Subcutaneous abdominal adipose tissue (tissue), 5 donors: ENCODE measurements around the gene NKAPL.
A peak's percentile ranks its signal among the peaks of the same experiment; 100 is the strongest.

Experiments
- H3K27ac ChIP-seq: one replicate; pipeline ENCODE4 v1.7.0; 2013; ENCODE audit warnings: low read depth, mild to moderate bottlenecking, inconsistent platforms, low read length, moderate library complexity
- H3K27me3 ChIP-seq, 5 donors: one replicate each; pipeline ENCODE4 v1.7.0; 2013; ENCODE audit warnings: low read length in 5 of 5, inconsistent platforms in 1 of 5; ENCODE audit not compliant: control insufficient read depth in 5 of 5, insufficient read depth in 4 of 5
- H3K36me3 ChIP-seq, 5 donors: one replicate each; pipeline ENCODE4 v1.7.0; 2013; ENCODE audit warnings: low read length in 5 of 5; ENCODE audit not compliant: control insufficient read depth in 5 of 5, insufficient read depth in 5 of 5
- H3K4me1 ChIP-seq, 5 donors: one replicate each; pipeline ENCODE4 v1.7.0; 2013; ENCODE audit warnings: low read length in 5 of 5, mild to moderate bottlenecking in 3 of 5, moderate library complexity in 1 of 5; ENCODE audit not compliant: control insufficient read depth in 5 of 5, insufficient read depth in 5 of 5
- H3K4me3 ChIP-seq, 5 donors: one replicate each; pipeline ENCODE4 v1.7.0; 2013; ENCODE audit warnings: low read length in 5 of 5, low read depth in 1 of 5
- H3K9ac ChIP-seq, 5 donors: one replicate each; pipeline ENCODE4 v1.7.0; 2013; ENCODE audit warnings: low read length in 5 of 5, mild to moderate bottlenecking in 4 of 5, moderate library complexity in 3 of 5
- H3K9me3 ChIP-seq, 5 donors: one replicate each; pipeline ENCODE4 v1.7.0; 2013; ENCODE audit warnings: low read length in 5 of 5; ENCODE audit not compliant: control insufficient read depth in 5 of 5
- donor health status: healthy.
- donor health status: healthy.
- donor health status: healthy.
- donor health status: healthy.
- donor health status: healthy.

NKAPL gene

DNA sequence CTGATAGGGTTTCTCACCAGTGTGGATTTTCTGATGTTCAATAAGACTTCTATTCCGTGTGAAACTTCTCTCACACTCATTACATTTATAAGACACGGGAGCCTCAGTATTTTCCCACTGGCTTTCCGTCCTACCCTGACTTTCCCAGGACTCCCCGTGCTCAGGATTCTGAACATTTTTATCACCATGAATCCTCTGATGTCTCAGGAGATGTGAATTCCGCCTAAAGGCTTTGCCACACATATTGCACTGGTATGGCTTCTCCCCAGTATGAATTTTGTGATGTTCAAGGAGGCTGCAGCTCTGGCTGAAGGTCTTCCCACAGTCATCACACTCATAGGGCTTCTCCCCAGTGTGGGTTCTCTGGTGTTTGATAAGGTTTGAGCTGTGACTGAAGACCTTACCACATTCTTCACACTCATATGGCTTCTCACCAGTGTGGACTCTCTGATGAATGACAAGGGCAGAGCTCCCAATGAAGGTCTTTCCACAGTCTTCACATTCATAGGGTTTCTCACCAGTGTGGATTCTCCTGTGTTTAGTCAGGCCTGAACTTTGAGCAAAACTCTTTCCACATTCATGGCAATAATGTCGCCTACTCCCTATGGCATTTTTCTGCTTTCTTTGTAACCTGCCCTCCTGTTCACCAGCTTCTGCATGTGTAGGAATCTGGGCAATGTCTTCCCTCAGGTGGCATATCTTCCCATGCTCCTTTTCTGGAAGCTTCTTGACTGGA, 13.7 kb upstream of the NKAPL start:
- Histone ChIP-seq H3K27ac (no peak overlapping the region), H3K36me3 (peaks cover 24 to 50% (median 40%) of the 10 kb centered on the region in 5 donors), H3K4me3 (no peak overlapping the region), H3K9ac (no peak overlapping the region), H3K27me3 (no peaks in the 10 kb centered on the region), H3K4me1 (peaks cover 0 to 11% (median 2%) of the 10 kb centered on the region in 5 donors), H3K9me3 (no peaks in the 10 kb centered on the region)

DNA sequence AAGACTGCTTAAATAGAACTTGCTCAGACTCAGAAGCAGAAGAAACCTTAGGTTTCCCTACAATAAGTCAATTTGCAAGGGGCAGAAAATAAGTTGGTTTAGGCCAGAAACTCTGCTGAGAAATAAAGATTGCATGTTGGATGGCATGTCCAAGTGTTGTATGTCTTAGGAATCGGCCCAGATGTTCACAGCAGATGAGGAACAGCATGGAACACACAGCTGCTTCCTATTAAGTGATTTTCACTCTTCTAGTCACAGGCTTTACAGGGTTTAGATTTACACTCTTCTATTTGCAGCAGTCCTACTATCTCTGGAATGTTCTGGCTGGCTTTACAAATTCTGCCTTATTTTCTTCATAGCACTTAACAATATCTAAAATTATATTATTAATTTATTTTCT, 10.2 kb upstream of the NKAPL start:
- Histone ChIP-seq H3K36me3 (peaks cover 24 to 47% (median 40%) of the 10 kb centered on the region in 5 donors), H3K27me3 (no peaks in the 10 kb centered on the region), H3K9ac (no peak overlapping the region), H3K9me3 (no peaks in the 10 kb centered on the region), H3K4me3 (no peak overlapping the region), H3K4me1 (peaks cover 5 to 30% (median 23%) of the 10 kb centered on the region in 5 donors), H3K27ac (no peak overlapping the region)

- H3K4me1 ChIP-seq, result peaks cover 2 to 30% (median 23%) of the 10 kb centered on the region in 5 donors
- H3K27ac ChIP-seq, result no peak overlapping the region
- H3K9me3 ChIP-seq, result no peaks in the 10 kb centered on the region
- H3K36me3 ChIP-seq, result peaks cover 12 to 29% (median 25%) of the 10 kb centered on the region in 5 donors
- peaks cover 0 to 10% (median 0%) of the 10 kb centered on the region in 5 donors for H3K27me3 ChIP-seq
- H3K4me3 ChIP-seq, result peak overlapping the region; percentile 1 to 85 (median 42)
- H3K9ac ChIP-seq, result peak overlapping the region in 1 of 5 donors; percentile 93
Observed at GRCh38 chr6:28250747-28251146, 8.3 kb upstream of the NKAPL start.

GRCh38 chr6:28251661-28252008, 7.5 kb upstream of the NKAPL start:
- Histone ChIP-seq H3K27ac (peak overlapping the region; percentile 37), H3K9me3 (no peaks in the 10 kb centered on the region), H3K4me3 (peak overlapping the region; percentile 79 to 100 (median 99)), H3K4me1 (peaks cover 2 to 30% (median 23%) of the 10 kb centered on the region in 5 donors), H3K27me3 (peaks cover 0 to 10% (median 0%) of the 10 kb centered on the region in 5 donors), H3K36me3 (peaks cover 11 to 21% (median 16%) of the 10 kb centered on the region in 5 donors), H3K9ac (peak overlapping the region; percentile 72 to 93 (median 80))

- Histone ChIP-seq H3K9me3 (no peaks in the 10 kb centered on the region), H3K27ac (peak within 1 kb of the TSS; percentile 40), H3K4me1 (peaks cover 2 to 30% (median 23%) of the 10 kb centered on the region in 5 donors), H3K9ac (peak within 1 kb of the TSS; percentile 72 to 93 (median 80)), H3K4me3 (peak within 1 kb of the TSS; percentile 79 to 100 (median 99)), H3K27me3 (peaks cover 0 to 10% (median 0%) of the 10 kb centered on the region in 5 donors), H3K36me3 (peaks cover 4 to 14% (median 10%) of the 10 kb centered on the region in 5 donors)
Observed at GRCh38 chr6:28252009-28252975, 6.8 kb upstream of the NKAPL start, which contains the start of gene ZKSCAN4. ZKSCAN4 (minus strand) TSS chr6:28252269; CDS start chr6:28251980, 289 bp downstream.

GRCh38 chr6:28254121-28254519, 5.0 kb upstream of the NKAPL start:
- Histone ChIP-seq H3K4me3 (no peak overlapping the region), H3K27ac (no peak overlapping the region), H3K9ac (no peak overlapping the region)

DNA sequence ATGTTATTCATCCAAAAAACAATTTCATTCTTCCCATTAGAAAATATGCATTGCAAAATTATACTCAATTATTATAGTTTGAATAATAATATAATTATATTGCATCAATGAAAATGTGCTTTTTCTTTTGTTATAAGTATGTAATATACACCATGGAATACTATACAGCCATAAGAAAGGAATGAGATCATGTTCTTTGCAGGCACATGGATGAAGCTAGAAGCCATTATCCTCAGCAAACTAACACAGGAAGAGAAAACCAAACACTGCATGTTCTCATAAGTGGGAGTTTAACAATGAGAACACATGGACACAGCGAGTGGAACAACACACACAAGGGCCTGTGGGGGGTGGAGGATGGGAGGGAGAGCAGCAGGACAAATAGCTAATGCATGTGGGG, 2.1 kb upstream of the NKAPL start:
- H3K4me1 ChIP-seq, result peaks cover 2 to 22% (median 21%) of the 10 kb centered on the region in 5 donors
- H3K36me3 ChIP-seq, result no peaks in the 10 kb centered on the region
- no peak overlapping the region for H3K4me3 ChIP-seq

More at GRCh38 chr6:28254121-28254519, 5.0 kb upstream of the NKAPL start:
- Histone ChIP-seq H3K9me3 (peaks cover 0 to 1% (median 0%) of the 10 kb centered on the region in 5 donors), H3K27me3 (peaks cover 0 to 10% (median 0%) of the 10 kb centered on the region in 5 donors), H3K4me1 (peaks cover 2 to 36% (median 29%) of the 10 kb centered on the region in 5 donors), H3K36me3 (no peaks in the 10 kb centered on the region)

DNA sequence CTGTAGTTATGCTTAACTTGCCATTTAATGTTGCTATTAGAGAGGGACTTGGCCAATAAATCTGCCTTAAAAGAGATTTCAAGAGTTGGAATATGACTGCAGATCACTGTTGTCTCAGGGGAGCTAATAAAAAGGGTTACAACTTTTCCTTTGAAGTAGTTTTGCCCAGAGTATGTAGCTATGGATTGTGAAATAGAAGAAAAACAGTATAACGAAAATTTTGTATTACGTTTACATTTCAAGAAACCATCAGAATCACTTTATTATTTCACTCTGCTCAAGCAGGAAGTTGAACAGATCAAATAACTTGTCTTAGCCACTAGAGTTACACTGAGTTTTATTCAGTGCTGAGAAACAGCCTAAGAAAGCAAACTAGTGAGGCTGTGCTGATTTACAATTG, 4.8 kb downstream of the NKAPL start:
- H3K4me1 ChIP-seq, result peaks cover 0 to 30% (median 24%) of the 10 kb centered on the region in 5 donors
- H3K36me3 ChIP-seq, result no peaks in the 10 kb centered on the region
- no peaks in the 10 kb centered on the region for H3K27me3 ChIP-seq
- no peak overlapping the region for H3K9ac ChIP-seq
- peaks cover 4 to 30% (median 17%) of the 10 kb centered on the region in 5 donors for H3K9me3 ChIP-seq
- no peak overlapping the region for H3K27ac ChIP-seq
- no peak overlapping the region for H3K4me3 ChIP-seq

More for the DNA sequence above, 2.1 kb upstream of the NKAPL start:
- no peak overlapping the region for H3K9ac ChIP-seq
- H3K9me3 ChIP-seq, result peaks cover 4 to 28% (median 17%) of the 10 kb centered on the region in 5 donors
- H3K27ac ChIP-seq, result no peak overlapping the region
- peaks cover 0 to 10% (median 0%) of the 10 kb centered on the region in 5 donors for H3K27me3 ChIP-seq

GRCh38 chr6:28264834-28265401, 5.8 kb downstream of the NKAPL start:
- no peaks in the 10 kb centered on the region for H3K36me3 ChIP-seq
- no peaks in the 10 kb centered on the region for H3K27me3 ChIP-seq

More at GRCh38 chr6:28264834-28265401, 5.8 kb downstream of the NKAPL start:
- no peak overlapping the region for H3K27ac ChIP-seq
- H3K9ac ChIP-seq, result no peak overlapping the region
- peaks cover 0 to 22% (median 16%) of the 10 kb centered on the region in 5 donors for H3K4me1 ChIP-seq
- peaks cover 4 to 23% (median 9%) of the 10 kb centered on the region in 5 donors for H3K9me3 ChIP-seq
- H3K4me3 ChIP-seq, result no peak overlapping the region
